K562 (cell line): ENCODE data around the gene POR. TPM values are rescaled to one million over a fixed set of nuclear protein-coding genes. Genes with fewer than 3 reads are reported as not detected.

Experiments
- ETS2 ChIP-seq: IDR thresholded peaks from 2 replicates; pipeline ENCODE4 v1.6.1; 2016; ENCODE audit warnings: borderline replicate concordance, missing genetic modification characterization, mild to moderate bottlenecking, moderate library complexity, missing compliant biosample characterization; ENCODE audit not compliant: poor library complexity, severe bottlenecking
- HOXB6 ChIP-seq: fragments of 250-450 bp; sonication (Bioruptor Pico); IDR thresholded peaks from 2 replicates; pipeline ENCODE4 v1.5.1; 2022; ENCODE audit warnings: mild to moderate bottlenecking, borderline replicate concordance
- MAFK ChIP-seq: IDR thresholded peaks from 2 replicates; pipeline ENCODE4 v1.6.1; 2011; ENCODE audit warnings: low read length, improper control_type of control experiment
- NFRKB ChIP-seq: fragments of 450-650 bp; IDR thresholded peaks from 2 replicates; pipeline ENCODE4 v1.6.1; 2016; ENCODE audit warnings: low read depth
- POLR2AphosphoS2 ChIP-seq: IDR thresholded peaks from 2 replicates; pipeline ENCODE4 v1.6.1; 2012; ENCODE audit warnings: low read length, improper control_type of control experiment
- PURB ChIP-seq: sonication (generic); formaldehyde crosslinking; IDR thresholded peaks from 2 replicates; pipeline ENCODE4 v1.9.0; 2021; ENCODE audit warnings: low read depth, mild to moderate bottlenecking, missing genetic modification reagents
- RFX5 ChIP-seq: IDR thresholded peaks from 2 replicates; pipeline ENCODE4 v1.6.1; 2011; ENCODE audit warnings: low read depth, mild to moderate bottlenecking, improper control_type of control experiment, low read length
- SMARCC2 ChIP-seq: fragments of 450-650 bp; IDR thresholded peaks from 2 replicates; pipeline ENCODE4 v1.6.1; 2017; ENCODE audit warnings: antibody characterized with exemption, moderate library complexity, mild to moderate bottlenecking, low read depth
- SNRNP70 ChIP-seq: fragments of 200-400 bp; formaldehyde crosslinking; optimal IDR thresholded peaks from 2 replicates; pipeline ENCODE3; 2017; ENCODE audit warnings: low read depth, low read length
- SOX6 ChIP-seq: fragments of 450-650 bp; IDR thresholded peaks from 2 replicates; pipeline ENCODE4 v1.6.1; 2014; ENCODE audit warnings: mild to moderate bottlenecking
- ZBTB1 ChIP-seq: sonication (generic); formaldehyde crosslinking; IDR thresholded peaks from 2 replicates; pipeline ENCODE4 v1.8.1; 2023; ENCODE audit warnings: missing genetic modification reagents, low read depth, mild to moderate bottlenecking, borderline replicate concordance
- ZFP1 ChIP-seq: fragments of 450-650 bp; formaldehyde crosslinking; IDR thresholded peaks from 2 replicates; pipeline ENCODE4 v1.4.0; 2020; ENCODE audit warnings: mild to moderate bottlenecking, mixed read lengths
- polyA plus RNA-seq, 8 experiments: library from polyadenylated mRNA; depleted of rRNA in 4 of 8; stranded (reverse) in 5 of 8; unstranded in 3 of 8; fragments of >200 nt; fragmentation: Nextera tagmentation in 2 of 8; fragmentation: Illumina TruSeq in 1 of 8; extraction: Ambion mirVana in 2 of 8; extraction: Trizol in 1 of 8; gene quantifications; 2 replicates each; pipeline versions ENCODE4 v1.2.1 to v1.2.3, GENCODE V29; 2011 to 2014; ENCODE audit warnings: inconsistent platforms in 1 of 8, missing spikeins in 1 of 8
- total RNA-seq, 7 experiments: library from RNA; depleted of rRNA in 6 of 7; stranded (reverse); fragments of >200 nt in 6 of 7; fragmentation: Illumina TruSeq in 2 of 7; extraction: Trizol in 2 of 7; gene quantifications; 2 replicates each; pipeline versions ENCODE4 v1.2.1 to v1.2.3, GENCODE V29; 2011 to 2021; ENCODE audit warnings: low replicate concordance in 1 of 7
- TF ChIP-seq, protein P1 (sequence below): fragments of 150-350 bp; IDR thresholded peaks from 2 replicates; pipeline ENCODE4 v1.6.1; 2014; ENCODE audit warnings: low read depth, mild to moderate bottlenecking, low read length, borderline replicate concordance
- TF ChIP-seq, protein P2 (sequence below): fragments of 250-450 bp; sonication (Bioruptor Pico); IDR thresholded peaks from 2 replicates; pipeline ENCODE4 v1.4.0; 2020; ENCODE audit warnings: mild to moderate bottlenecking, moderate library complexity
- TF ChIP-seq, protein P3 (sequence below): fragments of 250-450 bp; sonication (Bioruptor Pico); IDR thresholded peaks from 2 replicates; pipeline ENCODE4 v1.9.0; 2021; ENCODE audit warnings: mild to moderate bottlenecking
- TF ChIP-seq, protein P4 (sequence below): sonication (generic); formaldehyde crosslinking; IDR thresholded peaks from 2 replicates; pipeline ENCODE4 v1.8.0; 2023; ENCODE audit warnings: missing genetic modification reagents, mild to moderate bottlenecking, borderline replicate concordance

The POR gene
- total and polyA plus RNA-seq, 9 of the 15 experiments (the other 6 are each of a cell fraction or from before 2014, with no cell fraction given): 4.7 to 142 (median 40.8) TPM

DNA sequence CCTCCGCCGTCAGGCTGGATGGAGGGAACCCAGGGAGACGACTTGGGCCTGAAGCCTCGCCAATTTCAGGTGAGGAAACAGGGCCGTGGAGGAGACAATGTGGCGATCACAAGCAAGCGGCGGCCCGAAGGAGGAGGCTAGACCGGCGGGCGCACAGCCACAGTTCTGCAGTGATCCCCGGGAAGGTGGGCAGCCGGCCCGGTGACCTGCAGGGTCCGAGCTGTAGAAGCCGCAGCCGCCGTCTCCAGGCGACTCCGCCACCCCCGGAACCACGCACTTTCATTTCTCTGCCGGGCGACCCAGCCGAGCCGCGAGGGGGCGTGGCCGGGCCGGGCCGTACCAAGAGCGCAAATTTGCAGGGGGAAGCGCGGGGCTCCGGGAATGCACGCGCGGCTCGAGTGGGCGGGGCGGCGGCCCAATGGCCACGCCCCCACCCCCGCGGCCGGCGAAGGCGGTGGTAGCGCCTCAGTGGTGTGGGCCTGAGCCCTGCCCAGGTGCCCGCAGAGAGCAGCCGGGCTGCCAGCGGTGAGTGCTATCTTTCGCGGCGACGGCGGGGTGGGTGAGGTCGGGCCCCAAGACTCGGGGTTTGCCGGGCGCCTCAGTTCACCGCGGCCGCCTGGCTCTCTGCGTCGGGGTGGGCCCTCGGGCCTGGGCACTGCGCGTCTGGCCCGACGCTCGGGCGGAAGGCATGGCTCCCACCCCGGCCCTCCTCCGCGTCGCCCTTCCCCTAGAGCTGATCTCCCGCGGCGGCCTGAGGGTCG lies at the start of gene POR (continued):
- TF ChIP-seq ZFP1 (CRISPR knock-in tag) (peak; percentile 43; the same call in 1 of the 2 replicates), SNRNP70 (no peak), RFX5 (no peak; the same call in 1 of the 2 replicates), PURB (no peak), ETS2 (tag) (no peak), SMARCC2 (no peak), POLR2AphosphoS2 (no peak; the same call in 1 of the 2 replicates), NFRKB (0 out of 2 replicates have a peak, but pooled peaks have one; percentile 29), HOXB6 (CRISPR knock-in tag) (0 out of 2 replicates have a peak, but pooled peaks have one; percentile 13), MAFK (no peak), ZBTB1 (CRISPR knock-in tag) (no peak), SOX6 (peak; percentile 46; the same call in 1 of the 2 replicates)
- TF ChIP-seq, protein P1, sequence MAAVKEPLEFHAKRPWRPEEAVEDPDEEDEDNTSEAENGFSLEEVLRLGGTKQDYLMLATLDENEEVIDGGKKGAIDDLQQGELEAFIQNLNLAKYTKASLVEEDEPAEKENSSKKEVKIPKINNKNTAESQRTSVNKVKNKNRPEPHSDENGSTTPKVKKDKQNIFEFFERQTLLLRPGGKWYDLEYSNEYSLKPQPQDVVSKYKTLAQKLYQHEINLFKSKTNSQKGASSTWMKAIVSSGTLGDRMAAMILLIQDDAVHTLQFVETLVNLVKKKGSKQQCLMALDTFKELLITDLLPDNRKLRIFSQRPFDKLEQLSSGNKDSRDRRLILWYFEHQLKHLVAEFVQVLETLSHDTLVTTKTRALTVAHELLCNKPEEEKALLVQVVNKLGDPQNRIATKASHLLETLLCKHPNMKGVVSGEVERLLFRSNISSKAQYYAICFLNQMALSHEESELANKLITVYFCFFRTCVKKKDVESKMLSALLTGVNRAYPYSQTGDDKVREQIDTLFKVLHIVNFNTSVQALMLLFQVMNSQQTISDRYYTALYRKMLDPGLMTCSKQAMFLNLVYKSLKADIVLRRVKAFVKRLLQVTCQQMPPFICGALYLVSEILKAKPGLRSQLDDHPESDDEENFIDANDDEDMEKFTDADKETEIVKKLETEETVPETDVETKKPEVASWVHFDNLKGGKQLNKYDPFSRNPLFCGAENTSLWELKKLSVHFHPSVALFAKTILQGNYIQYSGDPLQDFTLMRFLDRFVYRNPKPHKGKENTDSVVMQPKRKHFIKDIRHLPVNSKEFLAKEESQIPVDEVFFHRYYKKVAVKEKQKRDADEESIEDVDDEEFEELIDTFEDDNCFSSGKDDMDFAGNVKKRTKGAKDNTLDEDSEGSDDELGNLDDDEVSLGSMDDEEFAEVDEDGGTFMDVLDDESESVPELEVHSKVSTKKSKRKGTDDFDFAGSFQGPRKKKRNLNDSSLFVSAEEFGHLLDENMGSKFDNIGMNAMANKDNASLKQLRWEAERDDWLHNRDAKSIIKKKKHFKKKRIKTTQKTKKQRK: no peak
- TF ChIP-seq, protein P2, sequence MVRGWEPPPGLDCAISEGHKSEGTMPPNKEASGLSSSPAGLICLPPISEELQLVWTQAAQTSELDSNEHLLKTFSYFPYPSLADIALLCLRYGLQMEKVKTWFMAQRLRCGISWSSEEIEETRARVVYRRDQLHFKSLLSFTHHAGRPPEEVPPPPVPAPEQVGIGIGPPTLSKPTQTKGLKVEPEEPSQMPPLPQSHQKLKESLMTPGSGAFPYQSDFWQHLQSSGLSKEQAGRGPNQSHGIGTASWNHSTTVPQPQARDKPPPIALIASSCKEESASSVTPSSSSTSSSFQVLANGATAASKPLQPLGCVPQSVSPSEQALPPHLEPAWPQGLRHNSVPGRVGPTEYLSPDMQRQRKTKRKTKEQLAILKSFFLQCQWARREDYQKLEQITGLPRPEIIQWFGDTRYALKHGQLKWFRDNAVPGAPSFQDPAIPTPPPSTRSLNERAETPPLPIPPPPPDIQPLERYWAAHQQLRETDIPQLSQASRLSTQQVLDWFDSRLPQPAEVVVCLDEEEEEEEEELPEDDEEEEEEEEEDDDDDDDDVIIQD (CRISPR knock-in tag): peak; percentile 72; the same call in 1 of the 2 replicates
- TF ChIP-seq, protein P3, sequence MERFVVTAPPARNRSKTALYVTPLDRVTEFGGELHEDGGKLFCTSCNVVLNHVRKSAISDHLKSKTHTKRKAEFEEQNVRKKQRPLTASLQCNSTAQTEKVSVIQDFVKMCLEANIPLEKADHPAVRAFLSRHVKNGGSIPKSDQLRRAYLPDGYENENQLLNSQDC (CRISPR knock-in tag): peak; percentile 79
- TF ChIP-seq, protein P4, sequence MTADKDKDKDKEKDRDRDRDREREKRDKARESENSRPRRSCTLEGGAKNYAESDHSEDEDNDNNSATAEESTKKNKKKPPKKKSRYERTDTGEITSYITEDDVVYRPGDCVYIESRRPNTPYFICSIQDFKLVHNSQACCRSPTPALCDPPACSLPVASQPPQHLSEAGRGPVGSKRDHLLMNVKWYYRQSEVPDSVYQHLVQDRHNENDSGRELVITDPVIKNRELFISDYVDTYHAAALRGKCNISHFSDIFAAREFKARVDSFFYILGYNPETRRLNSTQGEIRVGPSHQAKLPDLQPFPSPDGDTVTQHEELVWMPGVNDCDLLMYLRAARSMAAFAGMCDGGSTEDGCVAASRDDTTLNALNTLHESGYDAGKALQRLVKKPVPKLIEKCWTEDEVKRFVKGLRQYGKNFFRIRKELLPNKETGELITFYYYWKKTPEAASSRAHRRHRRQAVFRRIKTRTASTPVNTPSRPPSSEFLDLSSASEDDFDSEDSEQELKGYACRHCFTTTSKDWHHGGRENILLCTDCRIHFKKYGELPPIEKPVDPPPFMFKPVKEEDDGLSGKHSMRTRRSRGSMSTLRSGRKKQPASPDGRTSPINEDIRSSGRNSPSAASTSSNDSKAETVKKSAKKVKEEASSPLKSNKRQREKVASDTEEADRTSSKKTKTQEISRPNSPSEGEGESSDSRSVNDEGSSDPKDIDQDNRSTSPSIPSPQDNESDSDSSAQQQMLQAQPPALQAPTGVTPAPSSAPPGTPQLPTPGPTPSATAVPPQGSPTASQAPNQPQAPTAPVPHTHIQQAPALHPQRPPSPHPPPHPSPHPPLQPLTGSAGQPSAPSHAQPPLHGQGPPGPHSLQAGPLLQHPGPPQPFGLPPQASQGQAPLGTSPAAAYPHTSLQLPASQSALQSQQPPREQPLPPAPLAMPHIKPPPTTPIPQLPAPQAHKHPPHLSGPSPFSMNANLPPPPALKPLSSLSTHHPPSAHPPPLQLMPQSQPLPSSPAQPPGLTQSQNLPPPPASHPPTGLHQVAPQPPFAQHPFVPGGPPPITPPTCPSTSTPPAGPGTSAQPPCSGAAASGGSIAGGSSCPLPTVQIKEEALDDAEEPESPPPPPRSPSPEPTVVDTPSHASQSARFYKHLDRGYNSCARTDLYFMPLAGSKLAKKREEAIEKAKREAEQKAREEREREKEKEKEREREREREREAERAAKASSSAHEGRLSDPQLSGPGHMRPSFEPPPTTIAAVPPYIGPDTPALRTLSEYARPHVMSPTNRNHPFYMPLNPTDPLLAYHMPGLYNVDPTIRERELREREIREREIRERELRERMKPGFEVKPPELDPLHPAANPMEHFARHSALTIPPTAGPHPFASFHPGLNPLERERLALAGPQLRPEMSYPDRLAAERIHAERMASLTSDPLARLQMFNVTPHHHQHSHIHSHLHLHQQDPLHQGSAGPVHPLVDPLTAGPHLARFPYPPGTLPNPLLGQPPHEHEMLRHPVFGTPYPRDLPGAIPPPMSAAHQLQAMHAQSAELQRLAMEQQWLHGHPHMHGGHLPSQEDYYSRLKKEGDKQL (CRISPR knock-in tag): peak; percentile 47; the same call in 1 of the 2 replicates
